ENCODE data around the gene AP2B1.

DNA sequence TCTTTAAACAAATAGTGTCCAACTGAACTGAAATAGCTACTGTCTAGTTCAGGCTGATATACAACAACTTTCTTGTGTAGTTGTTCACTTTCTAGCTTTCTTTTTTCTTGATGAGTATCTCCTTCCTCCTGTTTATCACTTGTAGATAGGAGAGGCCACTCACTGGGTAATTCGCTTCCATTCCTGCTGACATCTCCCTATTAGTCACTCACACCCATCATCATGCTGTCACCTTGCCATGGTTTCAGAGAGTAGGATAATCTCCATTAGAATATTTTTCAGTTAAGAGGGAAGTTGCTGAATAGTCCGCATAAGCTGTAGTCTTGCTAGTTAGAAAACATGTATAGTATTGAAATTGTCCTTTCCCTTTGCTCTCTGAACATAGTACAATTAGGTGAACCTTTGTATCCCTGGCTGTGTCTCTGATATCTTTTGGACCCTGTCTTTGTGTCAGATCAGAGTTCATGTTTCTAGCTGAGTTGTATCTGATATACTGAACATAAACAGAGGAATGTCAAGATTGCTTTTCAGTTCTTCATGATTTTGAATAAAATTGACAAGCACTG is 79.9 kb downstream of the AP2B1 start:
- TF ChIP-seq, protein P1, sequence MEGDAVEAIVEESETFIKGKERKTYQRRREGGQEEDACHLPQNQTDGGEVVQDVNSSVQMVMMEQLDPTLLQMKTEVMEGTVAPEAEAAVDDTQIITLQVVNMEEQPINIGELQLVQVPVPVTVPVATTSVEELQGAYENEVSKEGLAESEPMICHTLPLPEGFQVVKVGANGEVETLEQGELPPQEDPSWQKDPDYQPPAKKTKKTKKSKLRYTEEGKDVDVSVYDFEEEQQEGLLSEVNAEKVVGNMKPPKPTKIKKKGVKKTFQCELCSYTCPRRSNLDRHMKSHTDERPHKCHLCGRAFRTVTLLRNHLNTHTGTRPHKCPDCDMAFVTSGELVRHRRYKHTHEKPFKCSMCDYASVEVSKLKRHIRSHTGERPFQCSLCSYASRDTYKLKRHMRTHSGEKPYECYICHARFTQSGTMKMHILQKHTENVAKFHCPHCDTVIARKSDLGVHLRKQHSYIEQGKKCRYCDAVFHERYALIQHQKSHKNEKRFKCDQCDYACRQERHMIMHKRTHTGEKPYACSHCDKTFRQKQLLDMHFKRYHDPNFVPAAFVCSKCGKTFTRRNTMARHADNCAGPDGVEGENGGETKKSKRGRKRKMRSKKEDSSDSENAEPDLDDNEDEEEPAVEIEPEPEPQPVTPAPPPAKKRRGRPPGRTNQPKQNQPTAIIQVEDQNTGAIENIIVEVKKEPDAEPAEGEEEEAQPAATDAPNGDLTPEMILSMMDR (IDR thresholded peaks at IDR 0.05): no peak
- TF ChIP-seq POLR2A (IDR thresholded peaks at IDR 0.05): no peak

Data from body of pancreas (tissue), 4 donors.